NCI-H128 (cell line): ENCODE results near the gene SRSF1.
A peak's percentile ranks its signal among the peaks of the same experiment; 100 is the strongest.
"Not testable (repeated sequence)": the region's sequence is repeated elsewhere in the genome, so short reads cannot be mapped to it uniquely, and the experiment has no call there.

ENCODE experiments used
- DNase-seq: peaks from one replicate; lab custom pipeline; 2025; ENCODE audit not compliant: unreplicated experiment; lab: John Stamatoyannopoulos, UW

The SRSF1 gene

GRCh38 chr17:58006924-58007780 lies at the start of gene SRSF1:
TSS of gene SRSF1 (minus strand) at chr17:58007246. CDS start at chr17:58007137, 109 bp downstream.
- peak; percentile 95 for DNase-seq

GRCh38 chr17:58056476-58056875 lies 49.4 kb upstream of the SRSF1 start:
- no peak for DNase-seq

GRCh38 chr17:58054641-58055040 lies 47.6 kb upstream of the SRSF1 start:
- DNase-seq = no peak

GRCh38 chr17:58052945-58053715 lies 46.1 kb upstream of the SRSF1 start:
- no peak for DNase-seq

GRCh38 chr17:58052407-58052806 lies 45.4 kb upstream of the SRSF1 start:
- DNase-seq = no peak

GRCh38 chr17:58051468-58051867 lies 44.4 kb upstream of the SRSF1 start:
- no peak for DNase-seq

GRCh38 chr17:58050966-58051365 lies 43.9 kb upstream of the SRSF1 start:
- DNase-seq = no peak

GRCh38 chr17:58049533-58049932 lies 42.5 kb upstream of the SRSF1 start:
- DNase-seq = no peak

- DNase-seq = no peak
Observed at GRCh38 chr17:58047376-58048150, 40.5 kb upstream of the SRSF1 start.

GRCh38 chr17:58046239-58047094 lies 39.4 kb upstream of the SRSF1 start:
- DNase-seq = no peak

GRCh38 chr17:58044256-58044655 lies 37.2 kb upstream of the SRSF1 start:
- not testable (repeated sequence) for DNase-seq

- no peak for DNase-seq
Observed at GRCh38 chr17:58043221-58044181, 36.5 kb upstream of the SRSF1 start.

GRCh38 chr17:58041161-58041560 lies 34.1 kb upstream of the SRSF1 start:
- no peak for DNase-seq

- no peak for DNase-seq
Observed at GRCh38 chr17:58040386-58040785, 33.3 kb upstream of the SRSF1 start.

GRCh38 chr17:58039975-58040374 lies 32.9 kb upstream of the SRSF1 start:
- no peak for DNase-seq

GRCh38 chr17:58032691-58033415 lies 25.8 kb upstream of the SRSF1 start:
- no peak for DNase-seq

- DNase-seq = no peak
Observed at GRCh38 chr17:58028578-58028977, 21.5 kb upstream of the SRSF1 start.

- no peak for DNase-seq
Observed at GRCh38 chr17:58020401-58020800, 13.4 kb upstream of the SRSF1 start.

- no peak for DNase-seq
Observed at GRCh38 chr17:58019521-58019920, 12.5 kb upstream of the SRSF1 start.
